ENCODE measurements around the gene NUCB2.

Gene NUCB2

GRCh38 chr11:17343907-17344306 lies 67.4 kb downstream of the NUCB2 start:
- no peak for DNase-seq

- DNase-seq = no peak
Observed at GRCh38 chr11:17347676-17348075, 71.1 kb downstream of the NUCB2 start.

- no peak for DNase-seq
Observed at GRCh38 chr11:17350455-17351171, 74.1 kb downstream of the NUCB2 start.

- DNase-seq = no peak
Observed at GRCh38 chr11:17351172-17351509, 74.6 kb downstream of the NUCB2 start.

DNA sequence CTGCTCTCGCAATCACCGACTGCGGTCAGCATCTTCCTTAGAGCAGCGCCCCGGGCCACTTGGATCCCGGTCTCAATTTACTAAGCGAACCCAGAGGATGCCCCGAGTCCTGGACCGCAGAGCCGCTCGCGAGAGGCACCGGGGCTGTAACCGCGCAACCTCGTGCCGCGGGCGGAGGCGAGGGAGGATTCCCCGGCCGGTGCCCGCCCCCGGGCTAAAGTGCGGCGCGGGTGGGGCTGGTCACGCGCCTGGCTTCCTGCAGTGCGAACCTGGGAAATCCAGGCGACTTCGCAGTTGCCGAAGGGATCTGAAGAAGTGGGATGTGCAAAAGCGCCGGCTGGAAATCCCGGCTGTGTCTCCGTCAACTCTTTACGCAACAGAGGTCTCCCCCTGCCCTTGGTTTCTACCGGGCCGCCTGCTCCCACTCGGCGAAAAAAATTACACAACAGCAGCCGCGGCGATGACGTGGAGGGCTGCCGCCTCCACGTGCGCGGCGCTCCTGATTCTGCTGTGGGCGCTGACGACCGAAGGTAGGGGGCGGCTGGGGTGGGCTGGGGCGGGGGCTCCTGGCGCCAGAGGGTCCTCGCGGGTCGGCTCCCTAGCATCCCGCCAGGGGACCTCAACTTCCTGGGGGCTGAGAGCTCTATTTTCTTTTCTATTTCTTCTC lies 75.1 kb downstream of the NUCB2 start, which contains the start of gene NCR3LG1:
Gene NCR3LG1 (plus strand): TSS at position 291 of the 667 bp plus-strand sequence. CDS start 170 bp downstream, at position 461.
- peak; percentile 64 for DNase-seq

GRCh38 chr11:17352950-17353820 lies 76.6 kb downstream of the NUCB2 start:
- DNase-seq = peak; percentile 45

GRCh38 chr11:17353821-17354600 lies 77.5 kb downstream of the NUCB2 start:
- DNase-seq = no peak

DNA sequence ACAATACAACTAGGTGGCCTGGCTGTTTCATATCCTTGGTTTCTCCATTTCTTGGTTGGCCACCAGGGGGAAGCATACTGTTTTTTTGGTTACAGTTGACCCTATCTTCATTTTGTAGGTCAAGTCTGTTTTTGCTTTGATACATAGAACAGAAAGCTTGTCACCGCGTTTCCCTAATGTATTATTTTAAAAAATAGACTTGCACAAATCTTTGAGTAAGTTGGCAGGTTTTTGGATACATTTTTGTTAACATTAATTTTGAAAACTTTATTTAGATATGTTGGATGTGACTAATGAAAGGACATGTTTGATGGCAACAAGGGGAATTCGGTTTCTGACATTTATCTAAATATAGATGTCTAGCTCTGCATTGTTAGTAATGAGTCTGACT lies 78.1 kb downstream of the NUCB2 start:
- peak; percentile 41 for DNase-seq

DNA sequence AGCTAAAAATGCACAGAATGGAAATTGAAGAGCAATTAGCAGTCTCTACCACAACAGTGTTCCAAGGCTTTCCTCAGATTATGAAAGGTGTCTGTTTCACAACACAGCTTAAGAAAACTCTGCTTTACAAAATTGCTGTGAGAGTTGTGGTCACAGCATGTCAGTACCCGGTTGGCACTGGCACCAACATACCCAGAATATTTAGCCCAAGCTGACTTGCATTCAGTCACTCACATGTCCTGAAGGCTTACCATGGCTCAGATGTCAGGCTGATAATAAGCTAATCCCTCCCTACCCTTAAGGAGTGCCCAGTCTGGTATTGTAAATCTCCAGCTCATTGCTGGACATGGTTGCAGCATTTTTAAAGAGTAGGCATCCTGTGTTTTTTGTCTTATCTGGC lies 90.0 kb downstream of the NUCB2 start:
- no peak for DNase-seq

GRCh38 chr11:17368551-17368950 lies 92.0 kb downstream of the NUCB2 start:
- no peak for DNase-seq

DNA sequence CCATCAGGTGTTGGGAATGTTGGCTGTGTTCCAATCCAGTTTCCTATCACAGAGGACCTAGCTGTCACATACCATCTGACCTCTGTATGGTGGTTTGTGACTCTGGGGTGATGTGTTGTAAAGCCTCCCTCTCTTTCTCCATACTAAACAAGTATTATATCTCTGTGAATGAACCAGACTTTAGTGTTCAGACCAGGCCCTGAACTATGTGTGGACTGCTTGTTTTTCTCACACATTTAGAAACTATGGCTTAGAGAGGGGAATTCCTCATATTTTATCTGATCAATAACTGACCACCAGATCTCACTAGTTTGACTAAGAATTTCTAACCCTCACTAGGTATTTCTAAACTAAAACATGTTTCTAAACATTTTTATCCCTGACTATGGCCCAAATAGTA lies 92.6 kb downstream of the NUCB2 start:
- no peak for DNase-seq

DNA sequence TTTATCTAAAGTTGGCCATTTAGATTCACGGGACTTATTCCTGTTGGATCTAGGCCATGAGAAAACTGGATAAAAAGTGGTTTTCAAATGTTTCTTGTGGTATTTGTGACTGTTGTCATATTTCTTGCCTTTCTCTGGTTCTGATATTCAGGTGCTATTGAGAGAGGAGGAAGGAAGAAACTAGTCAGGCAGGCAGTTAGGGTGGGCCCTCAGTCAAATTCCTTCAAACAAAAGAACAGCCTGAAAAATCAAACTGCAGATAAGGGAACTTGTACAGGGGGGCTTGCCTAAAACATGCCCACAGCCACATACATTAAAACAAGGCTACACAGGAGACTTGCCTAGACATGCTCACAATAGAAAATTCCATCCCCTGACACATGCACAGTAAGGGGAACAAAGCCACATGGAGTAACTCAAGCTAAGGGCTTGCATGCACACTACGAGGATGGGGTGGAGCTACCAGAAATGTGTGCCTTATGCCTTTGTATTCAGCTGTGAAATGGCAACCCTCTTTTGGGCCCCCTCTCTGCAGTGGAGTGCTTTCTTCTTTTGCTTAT lies 93.2 kb downstream of the NUCB2 start:
- DNase-seq = no peak

- DNase-seq = no peak
Observed at GRCh38 chr11:17371614-17372013, 95.1 kb downstream of the NUCB2 start.

DNA sequence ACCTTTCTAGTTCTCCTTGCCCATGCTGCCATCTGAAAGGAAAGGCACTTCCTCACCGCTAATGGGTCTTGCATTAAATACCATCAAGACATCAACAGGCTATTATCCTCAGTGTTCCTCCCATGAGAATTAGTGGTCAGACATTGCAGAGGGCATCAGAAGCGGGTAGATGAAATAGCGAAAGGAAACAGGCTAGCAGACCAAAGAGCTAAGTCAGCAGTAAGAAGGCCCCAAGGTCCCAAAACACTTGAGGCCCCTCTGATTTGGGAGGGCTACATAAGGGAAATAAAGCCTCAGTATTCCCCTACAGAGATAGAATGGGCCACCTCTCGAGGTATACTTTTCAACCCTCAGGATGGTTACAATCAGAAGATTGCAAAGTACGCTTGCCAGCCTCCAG lies 99.0 kb downstream of the NUCB2 start:
- no peak for DNase-seq

DNA sequence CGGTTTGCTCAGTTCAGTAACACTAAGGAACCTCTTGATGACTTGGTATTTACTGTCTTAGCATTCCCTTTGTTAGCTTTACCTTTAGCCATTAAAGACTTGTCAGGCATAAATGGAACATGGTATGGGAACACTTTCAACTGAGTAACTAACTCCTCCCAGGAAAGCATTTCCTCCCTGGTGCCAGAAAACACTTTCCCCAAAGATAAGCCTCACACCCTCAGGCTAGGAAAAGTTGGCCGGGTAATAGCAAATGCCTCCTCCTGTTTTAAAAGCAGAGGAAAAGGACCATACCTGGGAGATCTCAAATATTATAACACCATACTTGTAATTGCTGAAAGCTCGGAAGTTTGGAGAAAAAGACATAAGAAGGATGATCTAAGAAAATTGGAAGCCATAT lies 100.0 kb downstream of the NUCB2 start:
- no peak for DNase-seq

DNA sequence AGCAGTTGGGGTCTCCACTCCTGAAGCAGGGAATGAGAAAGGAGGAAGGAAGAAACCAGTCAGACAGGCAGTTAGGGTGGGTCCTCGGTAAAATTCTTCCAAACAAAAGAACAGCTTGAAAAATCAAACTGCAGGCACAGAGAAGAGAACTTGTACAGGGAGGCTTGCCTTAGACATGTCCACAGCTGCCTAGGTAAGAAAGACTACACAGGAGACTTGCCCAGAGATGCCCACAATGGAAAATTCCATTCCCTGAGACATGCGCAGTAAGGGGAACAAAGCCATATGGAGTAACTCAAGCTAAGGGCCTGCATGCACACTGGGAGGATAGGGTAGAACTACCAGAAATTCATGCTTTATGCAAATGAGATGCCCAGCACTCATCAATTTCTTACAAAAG lies 102.1 kb downstream of the NUCB2 start:
- no peak for DNase-seq

GRCh38 chr11:17379383-17380180 lies 103.0 kb downstream of the NUCB2 start:
- DNase-seq = no peak

DNA sequence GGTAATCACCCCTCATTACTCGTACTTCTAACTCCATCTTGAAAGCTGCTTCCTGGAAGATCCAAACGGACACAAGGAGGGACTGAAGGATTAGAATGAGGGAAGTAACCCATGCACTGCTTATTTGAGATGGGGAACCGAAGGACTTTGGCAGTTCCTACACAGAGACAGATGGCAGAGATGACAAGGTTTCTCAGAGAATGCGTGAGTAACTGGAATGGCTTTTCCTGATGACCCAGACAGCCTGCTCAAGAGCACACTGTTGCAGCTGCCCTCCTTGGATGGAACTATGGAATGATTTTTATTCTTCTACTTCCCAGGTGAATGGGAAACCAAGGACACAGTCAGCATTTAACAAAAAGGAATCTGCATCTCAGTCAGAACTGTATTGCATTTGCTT lies 104.6 kb downstream of the NUCB2 start:
- DNase-seq = no peak

Measured in effector CD8-positive, alpha-beta T cell (primary cell).